ENCODE results near the gene ASPDH.
"Not testable (repeated sequence)": the region's sequence is repeated elsewhere in the genome, so short reads cannot be mapped to it uniquely, and the experiment has no call there.

ASPDH gene

DNA sequence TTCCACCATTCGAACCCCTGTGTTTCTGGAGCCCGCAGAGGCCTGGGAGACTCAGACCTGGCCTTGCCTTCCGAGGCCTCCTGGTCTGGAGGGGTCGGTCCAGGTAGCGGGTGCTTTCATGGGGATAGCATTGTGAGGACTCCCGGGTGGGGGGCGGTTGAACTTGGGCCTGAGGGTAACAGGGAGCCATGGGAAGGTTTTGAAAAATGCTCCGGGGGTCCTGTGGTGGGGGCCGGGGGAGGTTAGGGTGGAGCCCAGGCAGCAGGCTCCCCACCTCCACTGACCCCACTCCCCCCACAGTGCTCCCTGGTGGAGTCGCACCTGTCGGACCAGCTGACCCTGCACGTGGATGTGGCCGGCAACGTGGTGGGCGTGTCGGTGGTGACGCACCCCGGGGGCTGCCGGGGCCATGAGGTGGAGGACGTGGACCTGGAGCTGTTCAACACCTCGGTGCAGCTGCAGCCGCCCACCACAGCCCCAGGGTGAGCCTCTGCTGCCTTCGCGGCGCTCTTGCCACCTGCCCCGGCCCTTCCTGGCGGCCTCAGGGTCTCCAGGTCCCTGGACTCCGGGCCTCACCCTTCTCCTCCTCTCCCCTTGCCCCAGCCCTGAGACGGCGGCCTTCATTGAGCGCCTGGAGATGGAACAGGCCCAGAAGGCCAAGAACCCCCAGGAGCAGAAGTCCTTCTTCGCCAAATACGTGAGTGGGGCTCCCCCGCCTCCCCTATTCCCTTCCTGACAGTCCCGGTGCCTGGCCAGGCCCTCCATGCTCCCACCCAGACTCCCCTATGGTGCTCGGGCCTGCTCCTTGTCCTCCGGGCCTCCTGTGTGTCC lies 33.2 kb downstream of the ASPDH start:
- in situ Hi-C loops (cut with MboI; ENCODE audit: low sequenced_read_pairs) = no loop called here

DNA sequence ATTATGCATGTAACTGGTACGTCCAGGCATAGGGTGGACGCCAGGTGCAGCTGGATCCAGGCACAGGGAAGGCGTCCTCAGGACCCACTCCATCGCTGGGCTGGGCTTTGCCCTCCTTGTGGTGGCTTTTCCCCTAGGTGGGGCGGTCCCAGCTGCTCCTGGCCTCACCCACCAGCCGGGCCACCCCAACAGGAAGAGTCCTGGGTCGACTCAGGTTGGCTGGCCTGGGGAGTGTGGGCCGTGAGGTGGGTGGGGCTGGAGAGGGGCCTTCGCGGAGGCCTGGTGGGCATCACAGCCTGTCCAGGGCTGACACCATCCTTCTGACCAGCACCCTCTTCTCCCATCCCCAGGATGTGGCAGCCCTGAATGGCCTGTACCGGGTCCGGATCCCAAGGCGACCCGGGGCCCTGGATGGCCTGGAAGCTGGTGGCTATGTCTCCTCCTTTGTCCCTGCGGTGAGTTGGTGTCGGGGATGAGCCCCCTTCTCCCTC lies 33.9 kb downstream of the ASPDH start:
- in situ Hi-C loops (cut with MboI; ENCODE audit: low sequenced_read_pairs) = no loop called here

DNA sequence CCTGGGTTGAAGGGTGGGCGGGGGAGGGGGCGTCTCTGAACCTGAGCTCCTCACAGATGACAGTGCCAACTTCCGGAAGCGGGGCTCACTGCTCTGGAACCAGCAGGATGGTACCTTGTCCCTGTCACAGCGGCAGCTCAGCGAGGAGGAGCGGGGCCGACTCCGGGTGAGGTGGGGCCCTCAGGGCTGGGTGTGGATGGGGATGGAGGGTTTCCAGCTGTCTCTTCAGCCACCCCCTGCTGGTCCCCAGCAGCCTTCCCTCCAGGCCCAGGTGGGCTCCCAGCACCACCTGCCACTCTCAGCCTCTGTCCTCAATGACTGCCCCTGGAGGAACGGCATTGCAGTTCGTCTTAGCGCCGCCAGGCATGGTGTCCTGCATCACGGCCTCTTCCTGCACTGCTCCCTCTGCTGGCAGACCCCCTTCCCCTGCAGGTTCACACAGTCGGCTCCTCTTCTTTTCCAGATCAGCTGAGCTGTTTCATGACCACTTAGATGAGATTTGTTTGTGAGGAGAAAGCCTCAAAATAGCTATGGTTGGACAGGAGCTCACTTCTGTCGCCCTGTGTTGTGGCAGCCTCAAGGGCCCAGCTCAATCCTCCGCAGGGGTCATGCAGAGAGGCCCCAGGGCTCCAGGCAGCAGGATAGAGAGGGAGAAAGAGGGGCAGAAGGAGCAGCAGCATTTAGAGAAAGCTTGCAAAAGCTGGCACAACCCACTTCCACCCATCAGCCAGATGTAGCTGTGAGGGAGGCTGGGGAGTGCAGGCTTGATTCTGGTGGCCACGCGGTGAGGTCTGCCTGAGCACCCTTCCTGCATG lies 34.6 kb downstream of the ASPDH start:
- in situ Hi-C loops (cut with MboI; ENCODE audit: low sequenced_read_pairs) = no loop called here

DNA sequence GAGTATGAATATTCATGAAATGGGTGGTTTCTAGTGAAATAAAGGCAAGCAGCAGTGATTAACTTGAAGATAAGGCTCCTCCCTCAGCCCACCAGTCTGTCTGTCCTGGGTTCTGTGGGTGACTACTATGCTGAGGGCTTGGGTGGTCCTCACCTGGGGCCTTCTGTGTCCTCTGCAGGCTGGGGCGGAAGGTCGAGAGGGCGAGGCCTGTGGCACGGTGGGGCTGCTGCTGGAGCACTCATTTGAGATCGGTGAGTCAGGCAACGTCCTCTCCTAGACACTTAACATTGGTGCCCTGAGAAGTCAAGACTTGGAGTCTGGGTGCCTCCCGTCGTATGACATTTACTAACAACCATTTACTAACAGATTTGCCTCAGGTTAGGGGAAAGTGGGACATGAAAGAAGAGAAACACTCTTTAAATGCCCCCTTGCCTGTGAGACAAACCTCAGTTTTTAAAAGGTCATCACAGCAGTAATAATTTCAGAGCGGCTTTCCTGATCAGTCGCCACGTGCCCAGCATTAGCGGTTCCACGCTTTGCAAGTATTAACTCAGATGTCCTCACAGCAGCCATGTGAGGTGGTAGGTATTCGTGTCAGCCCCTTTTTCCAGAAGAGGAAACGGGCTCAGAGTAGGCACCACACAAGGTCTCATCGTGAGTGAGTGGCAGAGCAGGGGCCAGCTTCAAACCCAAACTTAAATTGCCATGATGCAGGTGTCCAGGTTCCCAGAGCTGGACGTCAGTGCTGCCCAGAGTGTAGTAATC lies 35.8 kb downstream of the ASPDH start:
- in situ Hi-C loops (cut with MboI; ENCODE audit: low sequenced_read_pairs) = no loop called here

DNA sequence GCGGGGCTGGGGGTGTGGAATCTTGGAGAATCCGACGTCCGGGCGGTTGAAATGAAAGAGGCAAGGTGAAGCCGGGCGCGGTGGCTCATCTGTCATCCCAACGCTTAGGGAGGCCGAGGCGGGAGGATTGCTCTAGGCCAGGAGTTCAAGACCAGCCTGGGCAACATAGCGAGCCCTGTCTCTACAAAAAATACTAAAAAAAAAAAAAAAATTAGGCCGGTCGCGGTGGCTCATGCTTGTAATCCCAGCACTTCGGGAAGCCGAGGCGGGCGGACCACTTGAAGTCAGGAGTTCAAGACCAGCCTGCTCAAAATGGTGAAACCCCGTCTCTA lies 36.8 kb downstream of the ASPDH start:
- in situ Hi-C loops (cut with MboI; ENCODE audit: low sequenced_read_pairs) = no loop called here

DNA sequence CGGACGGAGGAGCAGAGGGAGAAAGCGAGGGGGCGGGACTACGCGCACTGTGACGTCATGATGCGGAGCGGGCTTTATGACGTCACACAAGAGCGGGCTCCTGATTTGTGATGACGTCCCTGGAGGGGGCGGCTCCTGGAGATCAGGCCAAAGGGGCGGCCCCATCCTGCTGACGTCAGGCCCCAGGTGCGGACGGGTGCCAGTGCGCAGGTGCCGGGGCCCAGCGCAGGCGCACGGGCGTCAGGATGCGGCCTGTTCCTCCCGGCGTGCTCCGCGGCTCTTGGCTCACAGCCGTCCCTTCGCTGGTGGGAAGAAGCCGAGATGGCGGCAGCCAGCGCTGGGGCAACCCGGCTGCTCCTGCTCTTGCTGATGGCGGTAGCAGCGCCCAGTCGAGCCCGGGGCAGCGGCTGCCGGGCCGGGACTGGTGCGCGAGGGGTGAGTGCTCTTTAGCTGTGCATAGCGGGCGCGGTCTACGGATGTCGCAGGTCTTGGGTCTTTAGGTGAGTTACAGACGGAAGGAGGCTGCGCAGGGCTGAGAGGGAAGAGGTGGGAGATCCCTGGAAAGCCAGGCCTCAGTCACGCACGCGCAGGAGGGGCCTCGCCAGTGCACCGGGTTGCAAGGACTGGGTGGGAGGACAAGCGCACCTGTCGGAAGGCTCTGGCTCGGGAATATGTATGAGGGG lies 37.3 kb downstream of the ASPDH start, which contains the start of the genes EMC10 and GARIN5A:
EMC10 (plus strand) TSS at position 284 of the 683 bp plus-strand sequence; CDS start at position 322, 38 bp downstream.
GARIN5A (minus strand) TSS at position 625 of the 683 bp plus-strand sequence; CDS start at position 165, 460 bp downstream.
- in situ Hi-C loops (cut with MboI; ENCODE audit: low sequenced_read_pairs) = no loop called here

DNA sequence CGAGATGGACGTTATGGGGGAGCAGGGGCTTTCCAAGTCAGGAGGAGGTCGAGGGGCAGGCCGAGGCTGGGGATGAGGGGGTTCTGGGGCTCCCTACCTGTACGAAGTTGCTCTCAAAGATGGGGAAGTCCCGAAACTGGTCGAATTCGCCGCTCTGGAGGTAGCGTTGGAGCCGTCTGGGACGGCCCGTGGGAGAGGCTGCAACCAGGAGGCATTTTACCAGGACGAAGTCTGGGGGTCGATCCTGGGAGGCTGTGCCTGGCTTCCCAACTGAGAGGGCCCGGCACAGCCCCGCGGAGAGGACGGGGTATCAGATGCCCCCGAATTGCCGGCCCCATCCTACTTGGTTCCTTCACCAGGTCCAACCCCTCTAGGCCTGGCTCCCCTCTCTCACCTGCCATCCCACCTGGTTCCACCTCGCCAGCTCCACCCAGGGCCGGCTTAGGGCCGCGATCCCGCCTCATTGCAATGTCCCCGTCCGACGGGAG lies 37.9 kb downstream of the ASPDH start:
- in situ Hi-C loops (cut with MboI; ENCODE audit: low sequenced_read_pairs) = no loop called here

DNA sequence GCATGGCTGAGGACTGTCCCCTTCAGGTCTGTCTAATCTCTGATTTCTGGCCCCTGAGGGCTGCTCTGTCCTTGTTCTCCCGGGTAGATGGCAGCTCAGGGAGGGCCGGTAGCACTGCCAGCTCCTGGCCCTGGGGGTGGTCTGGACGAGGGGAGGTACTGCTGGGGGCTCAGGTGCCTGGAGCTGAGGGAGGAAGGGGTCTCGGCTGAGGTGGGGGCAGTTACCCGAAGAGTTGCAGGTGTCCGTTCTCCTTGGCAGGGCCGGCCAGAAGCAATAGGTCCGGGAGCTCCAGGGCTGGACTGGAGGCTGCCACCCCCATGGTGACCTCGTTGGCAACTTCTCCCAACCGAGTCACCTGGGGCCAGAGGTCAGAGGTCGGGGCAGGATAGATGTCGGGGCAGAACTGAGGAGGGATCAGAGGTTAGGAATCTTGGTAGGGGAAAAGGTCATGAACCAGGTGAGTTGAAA lies 38.6 kb downstream of the ASPDH start:
- in situ Hi-C loops (cut with MboI; ENCODE audit: low sequenced_read_pairs) = no loop called here

DNA sequence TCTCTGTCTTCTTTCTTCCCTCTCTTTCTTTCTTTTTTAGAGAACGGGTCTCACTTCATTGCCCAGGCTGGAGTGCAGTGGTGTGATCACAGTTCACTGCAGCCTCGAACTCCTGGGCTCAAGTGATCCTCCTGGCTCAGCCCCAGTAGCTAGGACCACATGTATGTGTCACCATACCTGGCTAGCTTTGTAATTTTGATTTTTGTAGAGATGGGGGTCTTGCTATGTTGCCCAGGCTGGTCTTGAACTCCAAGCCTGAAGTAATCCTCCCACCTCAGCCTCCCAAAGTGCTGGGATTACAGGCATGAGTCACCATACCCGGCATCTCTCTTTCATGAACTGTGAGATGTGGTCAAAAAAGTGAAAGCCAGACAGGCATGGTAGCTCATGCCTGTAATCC lies 40.4 kb downstream of the ASPDH start:
- in situ Hi-C loops (cut with MboI; ENCODE audit: low sequenced_read_pairs) = not testable (repeated sequence)

DNA sequence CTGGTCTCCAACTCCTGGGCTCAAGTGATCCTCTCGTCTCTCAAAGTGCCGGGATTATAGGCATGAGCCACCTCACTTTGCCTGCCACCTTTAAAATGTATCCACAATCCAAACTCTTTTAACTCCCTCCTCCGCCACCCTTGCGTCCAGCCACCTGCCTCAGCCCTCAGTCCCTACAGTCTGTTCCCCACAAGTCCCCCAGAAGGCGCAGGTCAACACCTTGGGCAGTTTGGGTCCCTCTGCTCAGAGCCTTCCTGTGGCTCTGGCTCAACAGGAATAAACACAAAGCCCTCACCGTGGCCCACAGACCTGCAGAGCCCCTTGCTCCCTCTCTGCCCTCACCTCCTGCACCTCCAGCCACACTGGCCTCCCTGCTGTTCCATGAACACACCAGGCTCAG lies 44.9 kb downstream of the ASPDH start:
- in situ Hi-C loops (cut with MboI; ENCODE audit: low sequenced_read_pairs) = no loop called here

DNA sequence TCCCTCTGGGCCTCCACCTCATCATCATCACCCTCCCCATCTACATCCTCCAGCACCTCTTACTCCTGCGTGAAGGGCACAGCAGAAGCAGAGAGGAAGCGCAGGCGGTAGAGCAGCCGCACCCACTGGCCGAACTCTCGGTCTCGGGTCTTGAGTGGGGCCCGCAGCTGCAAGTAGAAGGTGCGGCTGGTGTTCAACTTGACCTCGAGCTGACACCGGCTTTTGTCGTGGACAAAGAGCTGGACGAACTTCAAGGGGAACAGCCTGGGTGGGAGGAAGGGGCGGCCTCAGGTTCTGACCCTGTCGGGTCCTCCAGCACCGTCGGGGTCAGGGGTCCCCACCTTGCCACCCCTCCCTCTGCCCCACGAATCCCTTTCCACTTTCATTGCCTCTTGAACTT lies 46.1 kb downstream of the ASPDH start:
- in situ Hi-C loops (cut with MboI; ENCODE audit: low sequenced_read_pairs) = no loop called here

DNA sequence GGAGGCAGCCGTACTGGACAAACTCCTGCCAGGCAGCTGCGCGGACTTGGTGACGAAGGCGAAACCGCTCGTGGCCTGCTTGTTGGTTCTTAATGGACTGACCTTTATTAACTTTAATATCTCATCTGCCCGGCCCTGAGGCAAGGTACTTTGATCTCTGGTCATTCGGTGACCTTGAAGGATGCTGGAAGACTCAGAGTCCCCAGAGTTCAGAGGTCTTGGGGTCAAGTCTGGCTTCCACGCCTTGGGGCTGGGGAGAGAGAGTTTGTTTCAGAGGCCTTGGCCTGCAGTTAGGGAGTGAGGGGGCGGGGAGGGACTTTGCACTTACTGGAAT lies 47.0 kb downstream of the ASPDH start:
- in situ Hi-C loops (cut with MboI; ENCODE audit: low sequenced_read_pairs) = no loop called here

DNA sequence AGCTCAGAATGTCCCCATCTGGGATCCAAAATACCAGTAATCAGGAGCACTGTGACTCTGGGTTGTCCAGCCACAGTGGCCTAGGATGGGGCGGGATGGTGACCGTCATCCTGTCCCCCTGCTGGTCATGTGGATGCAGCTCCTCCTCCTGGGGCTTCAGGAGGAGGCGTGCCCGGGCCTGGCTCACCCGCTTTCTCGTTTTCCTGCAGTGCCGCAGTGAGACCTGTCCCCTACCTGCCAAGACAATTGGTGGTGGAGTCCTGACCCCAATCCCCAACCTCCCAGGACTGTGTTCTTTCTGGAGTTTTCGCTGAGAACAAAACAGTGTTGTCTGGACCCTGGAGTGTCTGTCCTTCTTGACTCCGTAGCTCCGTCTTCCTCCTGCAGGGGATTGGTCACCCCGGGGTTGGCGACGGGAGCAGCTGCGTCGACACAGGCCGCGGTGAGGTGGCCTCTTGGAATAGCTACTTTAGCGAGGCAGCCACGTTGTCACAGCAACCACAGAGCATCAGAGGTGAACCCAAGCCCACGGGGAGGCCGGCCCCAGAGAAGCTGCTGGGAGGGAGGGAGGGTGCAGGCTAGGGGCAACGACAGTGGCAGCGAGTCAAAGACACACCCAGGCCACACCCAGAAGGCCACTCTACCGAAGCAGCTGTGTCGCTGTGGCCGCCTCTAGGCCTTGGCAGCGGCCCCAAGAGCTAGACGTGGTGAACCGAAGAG lies 47.6 kb downstream of the ASPDH start:
- in situ Hi-C loops (cut with MboI; ENCODE audit: low sequenced_read_pairs) = no loop called here

DNA sequence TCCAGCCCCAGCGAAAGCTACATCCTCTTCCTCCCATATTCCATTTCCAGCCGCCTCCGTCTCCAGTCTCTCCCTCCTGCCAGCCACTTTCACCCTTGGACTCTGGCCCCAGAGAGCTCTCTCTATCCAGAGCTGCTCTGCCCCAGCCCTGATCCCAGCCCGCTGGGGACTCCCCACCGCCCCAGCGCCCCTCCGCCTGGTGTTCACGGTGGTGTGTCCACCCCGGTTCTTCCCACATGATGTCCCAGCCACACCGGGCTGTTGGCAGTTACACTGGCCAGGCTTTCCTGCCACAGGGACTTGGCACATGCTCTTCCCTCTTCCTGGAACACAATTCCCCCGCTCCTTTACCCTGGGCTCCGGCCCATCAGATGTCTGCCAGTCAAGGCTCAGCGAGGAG lies 48.7 kb downstream of the ASPDH start:
- in situ Hi-C loops (cut with MboI; ENCODE audit: low sequenced_read_pairs) = loop anchor here (5.0 kb wide), 1 partner anchor 98 kb away; the partner anchor contains the start of gene NAPSA

DNA sequence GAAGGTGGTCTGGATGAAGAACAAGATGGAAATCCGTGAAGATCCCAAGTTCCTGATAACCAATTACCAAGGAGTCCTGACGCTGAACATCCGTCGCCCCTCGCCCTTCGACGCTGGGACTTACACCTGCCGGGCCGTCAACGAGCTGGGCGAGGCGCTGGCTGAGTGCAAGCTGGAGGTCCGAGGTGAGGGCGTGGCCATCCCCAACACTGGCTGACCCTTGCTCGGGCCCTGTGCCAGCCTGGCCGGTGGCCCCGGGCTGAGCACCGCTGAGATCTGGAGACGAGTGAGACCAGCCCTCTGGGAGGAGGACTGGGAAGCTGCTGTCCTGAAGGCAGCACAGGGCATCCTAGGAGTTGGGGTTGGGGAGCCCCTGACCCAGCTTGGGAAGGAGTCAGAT lies 49.4 kb downstream of the ASPDH start:
- in situ Hi-C loops (cut with MboI; ENCODE audit: low sequenced_read_pairs) = loop anchor here (5.0 kb wide), 1 partner anchor 97 kb away; the partner anchor contains the start of gene NAPSA

DNA sequence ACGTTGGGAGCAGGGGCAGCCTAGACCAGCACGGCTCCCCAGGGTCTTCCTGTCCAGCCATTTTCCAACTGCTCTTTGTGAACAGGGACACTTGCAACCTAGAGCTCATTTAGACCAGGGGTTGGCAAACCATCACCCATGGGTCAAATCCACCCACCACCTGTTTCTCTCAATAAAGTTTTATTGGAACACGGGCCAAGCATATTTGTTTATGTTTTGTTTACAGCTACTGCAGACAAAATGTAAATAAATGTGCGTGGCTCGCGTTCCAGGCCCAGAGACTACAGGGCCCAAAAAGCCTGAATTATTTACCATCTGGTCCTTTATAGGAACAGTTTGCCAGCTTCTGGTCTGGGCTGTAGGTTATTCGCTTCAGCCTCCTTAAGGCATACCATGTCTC lies 50.7 kb downstream of the ASPDH start:
- in situ Hi-C loops (cut with MboI; ENCODE audit: low sequenced_read_pairs) = loop anchor here (5.0 kb wide), 1 partner anchor 96 kb away; the partner anchor contains the start of gene NAPSA
